Glutamatergic neuron (in vitro differentiated cells): ENCODE results near the gene IL11RA. TPM values are rescaled to one million over a fixed set of nuclear protein-coding genes. Genes with fewer than 3 reads are reported as not detected.

ENCODE experiments used
- DNase-seq: peaks from one replicate; pipeline ENCODE4 v3.0.0; 2022
- H3K27ac Mint-ChIP-seq: one replicate; pipeline ENCODE4 v1.8.0; 2020; ENCODE audit warnings: mild to moderate bottlenecking, mixed read lengths, inconsistent platforms; ENCODE audit not compliant: unreplicated experiment
- H3K27me3 Mint-ChIP-seq: one replicate; pipeline ENCODE4 v1.8.0; 2020; ENCODE audit warnings: mild to moderate bottlenecking, moderate library complexity, mixed read lengths, inconsistent platforms; ENCODE audit not compliant: unreplicated experiment
- H3K36me3 Mint-ChIP-seq: one replicate; pipeline ENCODE4 v1.8.0; 2020; ENCODE audit warnings: mild to moderate bottlenecking, mixed read lengths, inconsistent platforms; ENCODE audit not compliant: unreplicated experiment
- H3K4me1 Mint-ChIP-seq: one replicate; pipeline ENCODE4 v1.8.0; 2020; ENCODE audit warnings: mild to moderate bottlenecking, low read depth, mixed read lengths, inconsistent platforms; ENCODE audit not compliant: unreplicated experiment
- H3K4me3 Mint-ChIP-seq: one replicate; pipeline ENCODE4 v1.8.0; 2020; ENCODE audit warnings: mild to moderate bottlenecking, mixed read lengths, inconsistent platforms; ENCODE audit not compliant: unreplicated experiment
- H3K9me3 Mint-ChIP-seq: one replicate; pipeline ENCODE4 v1.8.0; 2020; ENCODE audit warnings: mild to moderate bottlenecking, moderate library complexity, mixed read lengths, inconsistent platforms; ENCODE audit not compliant: unreplicated experiment
- CTCF ChIP-seq: fragments of 200-600 bp; sonication (generic); IDR thresholded peaks from one replicate; pipeline ENCODE4 v1.5.0; 2021; ENCODE audit not compliant: partially characterized antibody, unreplicated experiment
- total RNA-seq: library from RNA; stranded (reverse); fragmentation: NEBNext Ultra II Directional; extraction: Animal tissue kit (Norgen Biotek cat#: 25700); gene quantifications from one replicate; pipeline ENCODE4 v1.2.1, GENCODE V29; 2021; ENCODE audit not compliant: unreplicated experiment

The IL11RA gene
- total RNA-seq, 1 donor from 2014 or later = 28.8 TPM

DNA sequence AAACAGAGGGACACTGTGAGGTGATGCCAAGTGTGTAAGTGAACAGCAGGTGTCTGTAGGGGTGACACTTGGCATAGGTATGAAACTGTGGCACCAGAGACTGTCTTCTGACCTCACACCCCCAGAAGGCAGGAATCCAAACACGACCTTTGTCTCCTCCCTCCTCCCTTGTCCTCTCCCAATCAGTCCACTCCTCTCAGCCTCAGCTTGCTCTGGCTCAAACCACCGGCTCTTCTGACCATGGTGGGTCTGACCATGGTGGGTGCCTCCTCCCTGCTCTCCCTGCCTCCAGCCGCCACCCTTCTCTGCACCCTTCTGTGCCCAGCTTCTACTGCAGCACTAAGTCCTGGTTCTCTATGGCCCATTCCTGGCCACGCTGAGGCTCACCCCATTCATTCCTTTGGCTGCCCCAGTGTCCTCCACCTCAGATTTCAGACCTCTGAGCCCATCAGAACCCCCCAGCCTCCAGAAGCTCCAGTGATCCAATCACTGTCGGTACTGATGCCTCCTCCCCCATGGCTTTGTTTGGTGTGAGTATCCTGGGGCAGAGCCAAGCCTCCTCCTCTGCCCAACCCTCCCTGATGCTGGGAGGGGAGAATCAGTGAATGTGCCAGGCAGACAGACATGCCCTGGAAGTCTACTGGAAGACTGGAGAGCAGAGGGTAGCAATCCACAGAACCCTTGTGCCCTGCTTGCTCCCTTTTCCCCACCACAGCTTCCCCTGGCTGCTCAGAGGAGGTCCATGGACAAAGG, 21.4 kb upstream of the IL11RA start:
- TF ChIP-seq CTCF = no peak
- Mint-ChIP-seq H3K9me3 (peaks cover 13% of the 10 kb centered on the region), H3K27me3 (peaks cover 39% of the 10 kb centered on the region), H3K36me3 (peaks cover 6% of the 10 kb centered on the region), H3K4me1 (peaks cover 18% of the 10 kb centered on the region), H3K4me3 (no peak overlapping the region), H3K27ac (peak overlapping the region; percentile 8)
- DNase-seq = no peak

DNA sequence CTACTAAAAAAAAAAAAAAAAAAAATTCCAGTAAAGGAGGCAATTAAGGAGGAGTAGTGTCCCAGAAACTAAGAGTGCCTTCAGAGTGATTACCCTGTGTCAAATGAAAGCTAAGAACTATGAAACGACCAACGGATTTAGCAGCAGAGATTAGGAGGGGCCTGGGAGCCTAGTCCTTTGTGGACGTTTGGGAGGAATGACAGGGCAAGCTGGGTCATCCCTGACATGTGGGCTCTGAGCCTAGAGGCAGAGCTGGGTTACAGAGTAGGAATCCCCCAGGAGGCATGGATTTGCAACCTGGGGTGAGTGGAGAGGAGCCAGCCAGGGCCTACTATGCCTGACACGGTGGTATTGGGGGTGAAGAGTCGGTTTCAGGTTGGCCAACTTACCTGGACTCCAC, 18.8 kb upstream of the IL11RA start:
- Mint-ChIP-seq H3K9me3 (peaks cover 14% of the 10 kb centered on the region), H3K27me3 (peaks cover 30% of the 10 kb centered on the region), H3K36me3 (peaks cover 5% of the 10 kb centered on the region), H3K27ac (no peak overlapping the region), H3K4me1 (peaks cover 24% of the 10 kb centered on the region), H3K4me3 (no peak overlapping the region)
- TF ChIP-seq CTCF = no peak
- no peak for DNase-seq

GRCh38 chr9:34633851-34634550, 18.0 kb upstream of the IL11RA start:
- DNase-seq = peak; percentile 82
- Mint-ChIP-seq H3K27ac (no peak overlapping the region), H3K4me3 (no peak overlapping the region), H3K36me3 (no peaks in the 10 kb centered on the region), H3K9me3 (peaks cover 12% of the 10 kb centered on the region), H3K4me1 (peaks cover 21% of the 10 kb centered on the region), H3K27me3 (peaks cover 27% of the 10 kb centered on the region)
- TF ChIP-seq CTCF = peak; percentile 83

DNA sequence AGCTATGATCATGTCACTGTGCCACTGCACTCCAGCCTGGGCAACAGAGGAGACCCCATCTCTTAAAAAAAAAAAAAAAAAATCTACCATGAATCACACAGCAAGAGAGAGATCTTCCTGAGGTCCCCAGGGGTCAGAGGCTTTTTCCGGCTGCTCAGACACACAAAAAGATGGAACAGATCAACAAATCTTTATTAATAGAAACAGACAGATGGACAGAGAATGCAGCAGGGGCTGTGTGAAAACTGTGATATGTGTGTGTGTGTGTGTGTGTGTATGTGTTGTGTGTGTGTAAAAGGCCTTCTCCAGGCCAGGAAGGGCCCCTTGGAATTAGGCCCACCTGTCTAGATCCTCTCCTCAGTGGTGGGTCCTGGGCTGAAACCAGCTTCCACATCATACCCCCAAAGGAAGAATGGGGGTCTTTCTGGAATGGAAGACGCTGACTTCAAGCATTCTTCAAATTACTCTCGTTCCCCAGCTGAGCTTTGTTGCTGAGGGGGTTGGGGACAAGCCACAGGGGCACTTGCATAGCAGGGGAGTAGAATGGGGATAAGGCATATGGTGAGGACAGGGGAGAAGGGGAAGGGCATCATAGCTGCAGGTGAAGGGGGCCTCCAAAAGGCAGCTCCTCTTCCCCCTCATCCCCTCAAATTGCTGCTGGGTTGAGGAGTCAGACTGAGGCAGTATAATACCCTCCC, 17.3 kb upstream of the IL11RA start:
- H3K27ac Mint-ChIP-seq = no peak overlapping the region
- no peak for TF ChIP-seq CTCF
- H3K4me3 Mint-ChIP-seq = no peak overlapping the region
- H3K36me3 Mint-ChIP-seq = no peaks in the 10 kb centered on the region
- peaks cover 21% of the 10 kb centered on the region for H3K4me1 Mint-ChIP-seq
- H3K27me3 Mint-ChIP-seq = peaks cover 21% of the 10 kb centered on the region
- DNase-seq = no peak
- peaks cover 8% of the 10 kb centered on the region for H3K9me3 Mint-ChIP-seq
